Right atrium auricular region (tissue), 2 donors: ENCODE results near the gene NHP2. TPM values are rescaled to one million over a fixed set of nuclear protein-coding genes. Genes with fewer than 3 reads are reported as not detected.

ENCODE experiments used
- DNase-seq: peaks from one replicate; pipeline ENCODE4 v3.0.0-alpha.2; 2019; ENCODE audit warnings: low spot score
- H3K27ac ChIP-seq, 2 donors: fragments of 200-600 bp; sonication (generic); 1 replicate in 1 of 2; 2 replicates in 1 of 2; pipeline ENCODE4 v1.5.1; 2016 to 2019
- H3K27me3 ChIP-seq, 2 donors: fragments of 200-600 bp; sonication (generic); one replicate each; pipeline versions ENCODE4 v1.5.1 to v1.6.0; 2017 to 2019
- H3K36me3 ChIP-seq: fragments of 200-600 bp; sonication (generic); one replicate; pipeline ENCODE4 v1.5.1; 2016
- H3K4me1 ChIP-seq, 2 donors: fragments of 200-600 bp; sonication (generic); one replicate each; pipeline versions ENCODE4 v1.5.1 to v1.6.0; 2017 to 2019
- H3K4me3 ChIP-seq, 2 donors: fragments of 200-600 bp; sonication (generic); 1 replicate in 1 of 2; 2 replicates in 1 of 2; pipeline ENCODE4 v1.5.1; 2017 to 2019; ENCODE audit warnings: mild to moderate bottlenecking in 1 of 2, moderate library complexity in 1 of 2
- H3K9me3 ChIP-seq, 2 donors: fragments of 200-600 bp; sonication (generic); one replicate each; pipeline ENCODE4 v1.5.1; 2019
- total RNA-seq, 2 donors: library from RNA; depleted of rRNA; stranded (reverse); fragments of >200 nt; gene quantifications; one replicate each; pipeline ENCODE4 v1.1.0, GENCODE V29; 2016
- TF ChIP-seq, protein P1 (sequence below), 2 donors: fragments of 200-600 bp; sonication (generic); IDR thresholded peaks; one replicate each; pipeline ENCODE4 v1.5.1; 2019; ENCODE audit warnings: antibody characterized with exemption in 2 of 2

NHP2 gene
- total RNA-seq, 2 donors from 2014 or later: 125 to 151 TPM

GRCh38 chr5:178145965-178146820, 7.5 kb downstream of the NHP2 start:
- H3K36me3 ChIP-seq: peaks cover 86% of the 10 kb centered on the region

GRCh38 chr5:178143901-178144300, 9.8 kb downstream of the NHP2 start:
- H3K27me3 ChIP-seq: no peaks in the 10 kb centered on the region
- no peak for DNase-seq
- no peak overlapping the region for H3K27ac ChIP-seq
- TF ChIP-seq, protein P1, sequence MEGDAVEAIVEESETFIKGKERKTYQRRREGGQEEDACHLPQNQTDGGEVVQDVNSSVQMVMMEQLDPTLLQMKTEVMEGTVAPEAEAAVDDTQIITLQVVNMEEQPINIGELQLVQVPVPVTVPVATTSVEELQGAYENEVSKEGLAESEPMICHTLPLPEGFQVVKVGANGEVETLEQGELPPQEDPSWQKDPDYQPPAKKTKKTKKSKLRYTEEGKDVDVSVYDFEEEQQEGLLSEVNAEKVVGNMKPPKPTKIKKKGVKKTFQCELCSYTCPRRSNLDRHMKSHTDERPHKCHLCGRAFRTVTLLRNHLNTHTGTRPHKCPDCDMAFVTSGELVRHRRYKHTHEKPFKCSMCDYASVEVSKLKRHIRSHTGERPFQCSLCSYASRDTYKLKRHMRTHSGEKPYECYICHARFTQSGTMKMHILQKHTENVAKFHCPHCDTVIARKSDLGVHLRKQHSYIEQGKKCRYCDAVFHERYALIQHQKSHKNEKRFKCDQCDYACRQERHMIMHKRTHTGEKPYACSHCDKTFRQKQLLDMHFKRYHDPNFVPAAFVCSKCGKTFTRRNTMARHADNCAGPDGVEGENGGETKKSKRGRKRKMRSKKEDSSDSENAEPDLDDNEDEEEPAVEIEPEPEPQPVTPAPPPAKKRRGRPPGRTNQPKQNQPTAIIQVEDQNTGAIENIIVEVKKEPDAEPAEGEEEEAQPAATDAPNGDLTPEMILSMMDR (IDR thresholded peaks at IDR 0.05): no peak
- peaks cover 78% of the 10 kb centered on the region for H3K36me3 ChIP-seq
- no peaks in the 10 kb centered on the region for H3K9me3 ChIP-seq
- no peak overlapping the region for H3K4me3 ChIP-seq
- no peaks in the 10 kb centered on the region for H3K4me1 ChIP-seq

More at GRCh38 chr5:178145965-178146820, 7.5 kb downstream of the NHP2 start:
- Histone ChIP-seq H3K9me3 (no peaks in the 10 kb centered on the region), H3K27me3 (no peaks in the 10 kb centered on the region), H3K4me3 (no peak overlapping the region), H3K27ac (no peak overlapping the region), H3K4me1 (peaks cover 0 to 4% of the 10 kb centered on the region in 2 donors)
- TF ChIP-seq, protein P1 (IDR thresholded peaks at IDR 0.05): peak; percentile 20 to 70
- no peak for DNase-seq

DNA sequence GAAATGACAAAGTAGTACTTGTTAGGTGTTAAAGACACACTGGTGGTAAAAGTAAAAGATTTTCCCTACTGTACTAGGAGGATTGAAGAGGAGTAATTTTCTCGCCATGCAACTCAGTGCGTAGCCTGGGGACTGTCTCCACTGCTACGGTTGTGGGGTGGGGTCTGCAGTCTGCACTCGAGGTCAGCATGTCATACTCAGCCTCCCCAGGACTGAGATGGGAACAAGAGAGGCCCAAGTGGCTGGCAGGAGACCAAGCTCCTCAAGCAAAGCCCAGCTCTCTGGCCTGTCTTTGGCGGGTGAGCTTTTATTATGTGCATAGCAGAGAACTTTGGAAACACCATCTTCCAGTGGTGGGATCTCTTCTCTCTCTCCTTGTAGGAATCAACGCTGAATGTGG, 10.4 kb downstream of the NHP2 start:
- TF ChIP-seq, protein P1 (IDR thresholded peaks at IDR 0.05): no peak
- Histone ChIP-seq H3K9me3 (no peaks in the 10 kb centered on the region), H3K4me1 (no peaks in the 10 kb centered on the region), H3K36me3 (peaks cover 72% of the 10 kb centered on the region), H3K27ac (no peak overlapping the region), H3K4me3 (no peak overlapping the region), H3K27me3 (no peaks in the 10 kb centered on the region)
- DNase-seq: no peak

DNA sequence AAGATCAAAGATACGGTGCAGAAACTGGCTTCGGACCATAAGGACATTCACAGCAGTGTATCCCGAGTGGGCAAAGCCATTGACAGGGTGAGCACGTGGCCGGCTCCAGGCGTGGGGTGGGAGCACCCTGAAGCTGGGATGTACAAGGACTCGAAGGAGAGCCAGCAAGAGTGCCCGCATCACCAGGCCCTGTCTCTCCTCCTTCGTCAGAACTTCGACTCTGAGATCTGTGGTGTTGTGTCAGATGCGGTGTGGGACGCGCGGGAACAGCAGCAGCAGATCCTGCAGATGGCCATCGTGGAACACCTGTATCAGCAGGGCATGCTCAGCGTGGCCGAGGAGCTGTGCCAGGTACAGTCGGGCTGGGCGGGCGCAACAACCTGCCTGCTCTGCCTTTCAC, 11.0 kb downstream of the NHP2 start:
- H3K36me3 ChIP-seq: peaks cover 71% of the 10 kb centered on the region
- DNase-seq: no peak

GRCh38 chr5:178141550-178141949, 12.1 kb downstream of the NHP2 start:
- no peaks in the 10 kb centered on the region for H3K27me3 ChIP-seq
- H3K27ac ChIP-seq: no peak overlapping the region
- H3K36me3 ChIP-seq: peaks cover 61% of the 10 kb centered on the region
- H3K9me3 ChIP-seq: no peaks in the 10 kb centered on the region
- TF ChIP-seq, protein P1 (IDR thresholded peaks at IDR 0.05): no peak
- no peak overlapping the region for H3K4me3 ChIP-seq
- DNase-seq: no peak
- no peaks in the 10 kb centered on the region for H3K4me1 ChIP-seq

More for the DNA sequence above, 11.0 kb downstream of the NHP2 start:
- H3K27ac ChIP-seq: no peak overlapping the region
- no peak overlapping the region for H3K4me3 ChIP-seq
- H3K9me3 ChIP-seq: no peaks in the 10 kb centered on the region
- H3K27me3 ChIP-seq: no peaks in the 10 kb centered on the region
- H3K4me1 ChIP-seq: no peaks in the 10 kb centered on the region
- TF ChIP-seq, protein P1 (IDR thresholded peaks at IDR 0.05): no peak
